ENCODE data around the gene PPP1R16B. TPM values are rescaled to one million over a fixed set of nuclear protein-coding genes. Genes with fewer than 3 reads are reported as not detected.

PPP1R16B gene
- total and polyA plus RNA-seq, 10 of the 15 experiments (the other 5 are each of a cell fraction or from before 2014, with no cell fraction given) = 13.4 to 90.2 (median 66.7) TPM

GRCh38 chr20:38917657-38918056 lies 112.2 kb downstream of the PPP1R16B start:
- peaks cover 22 to 28% of the 10 kb centered on the region in 2 experiments for H3K36me3 ChIP-seq (ENCODE audit: control insufficient read depth in 2 of 2, insufficient read depth in 2 of 2, low read length in 1 of 2)
- intact Hi-C loops (cut with micrococcal nuclease; ENCODE audit: unreplicated experiment) = no loop called here

More at GRCh38 chr20:38917657-38918056, 112.2 kb downstream of the PPP1R16B start:
- no peak overlapping the region for H3K27ac ChIP-seq (ENCODE audit: control insufficient read depth, insufficient read depth)
- H3K4me3 ChIP-seq = no peak overlapping the region
- ChIA-PET RAD21 (ENCODE audit: unreplicated experiment) (no interaction called here), POLR2A (interaction anchor here (0.6 kb wide), 1 partner anchor 16 kb away, joined by 3 read pairs; no protein-coding TSS in a partner anchor), CTCF (interaction anchor here (0.7 to 1.2 kb wide), 2 partner anchors 108 to 110 kb away, joined by 3 to 4 read pairs; no protein-coding TSS in a partner anchor), SMC1A (ENCODE audit: uncharacterized antibody, unreplicated experiment) (no interaction called here)
- no peak overlapping the region for H3K4me2 ChIP-seq (ENCODE audit: control insufficient read depth, insufficient read depth)
- H3K79me2 ChIP-seq (ENCODE audit: control insufficient read depth, insufficient read depth, low read length) = no peaks in the 10 kb centered on the region
- in situ Hi-C loops (cut with MboI) = no loop called here
- no peaks in the 10 kb centered on the region for H3K9me3 ChIP-seq (replicated peaks; ENCODE audit: control insufficient read depth, insufficient read depth, low read length)
- no TSS peak for BruUV-seq (replicated peaks)
- no peaks in the 10 kb centered on the region for H4K20me1 ChIP-seq (ENCODE audit: control insufficient read depth, insufficient read depth)
- DNase-seq (ENCODE audit: low read depth, low spot score) (no peak), FAIRE-seq (no peak), ATAC-seq (no peak)
- TF ChIP-seq ZBTB4 (CRISPR knock-in tag; IDR thresholded peaks at IDR 0.05) (no peak), POLR2A (IDR thresholded peaks at IDR 0.05; ENCODE audit: low read depth, low read length) (no peak), NR2C2 (IDR thresholded peaks at IDR 0.05; ENCODE audit: borderline replicate concordance, control insufficient read depth, insufficient read length, low read depth) (no peak), PRDM15 (CRISPR knock-in tag; IDR thresholded peaks at IDR 0.05) (no peak), EZH2 (IDR thresholded peaks at IDR 0.05; ENCODE audit: borderline replicate concordance, control insufficient read depth, low read depth, low read length) (no peak), TCF12 (IDR thresholded peaks at IDR 0.05; ENCODE audit: low read depth, low read length) (no peak), SRF (IDR thresholded peaks at IDR 0.05; ENCODE audit: low read depth in 2 of 2, low read length in 2 of 2) (no peak), PKNOX1 (IDR thresholded peaks at IDR 0.05) (no peak)
- no peak overlapping the region for H3K9ac ChIP-seq (ENCODE audit: control insufficient read depth, insufficient read depth, low read length)
- H2AFZ ChIP-seq (ENCODE audit: control insufficient read depth, low read depth, low read length) = no peak overlapping the region
- H3K4me1 ChIP-seq (ENCODE audit: control insufficient read depth, insufficient read depth, low read length) = no peaks in the 10 kb centered on the region
- WGBS (ENCODE audit: insufficient coverage, insufficient replicate concordance, low lambda C conversion rate, missing lambda C conversion rate) = 82% methylated on average over 4 of the region's 4 CpGs
- H3K27me3 ChIP-seq (replicated peaks in 1 of 2; ENCODE audit: control insufficient read depth in 2 of 2, insufficient read depth in 2 of 2, low read length in 1 of 2) = no peaks in the 10 kb centered on the region

Data from GM12878 (cell line).